Stomach (tissue), 9 donors: ENCODE data around the gene SSH2. TPM values are rescaled to one million over a fixed set of nuclear protein-coding genes. Genes with fewer than 3 reads are reported as not detected.
A peak's percentile ranks its signal among the peaks of the same experiment; 100 is the strongest.

Source experiments
- DNase-seq, 2 donors: peaks; one replicate each; pipeline versions ENCODE4 v3.0.0 to v3.0.0-alpha.2; 2013 to 2019
- H3K27ac ChIP-seq, 5 donors: fragments of 200-600 bp in 4 of 5; sonication (generic) in 4 of 5; one replicate each; pipeline ENCODE4 v1.5.1; 2013 to 2019; ENCODE audit warnings: mild to moderate bottlenecking in 1 of 5, moderate library complexity in 1 of 5
- H3K27me3 ChIP-seq, 3 donors: fragments of 200-600 bp; sonication (generic); one replicate each; pipeline ENCODE4 v1.5.1; 2017 to 2019; ENCODE audit warnings: mixed run types in 1 of 3
- H3K36me3 ChIP-seq, 4 donors: fragments of 200-600 bp; sonication (generic); 1 replicate in 3 of 4; 2 replicates in 1 of 4; pipeline ENCODE4 v1.5.1; 2016 to 2019
- H3K4me1 ChIP-seq, 4 donors: fragments of 200-600 bp; sonication (generic); one replicate each; pipeline ENCODE4 v1.5.1; 2016 to 2019
- H3K4me3 ChIP-seq, 4 donors: fragments of 200-600 bp; sonication (generic) in 3 of 4; one replicate each; pipeline ENCODE4 v1.5.1; 2016 to 2019; ENCODE audit warnings: mild to moderate bottlenecking in 1 of 4
- H3K9me3 ChIP-seq, 4 donors: fragments of 200-600 bp; sonication (generic); one replicate each; pipeline ENCODE4 v1.5.1; 2016 to 2019
- CTCF ChIP-seq, 7 experiments: fragments of 450-650 bp in 4 of 7; fragments of 200-600 bp in 3 of 7; sonication (generic) in 3 of 7; IDR thresholded peaks; one replicate each; pipeline ENCODE4 v1.5.1; 2016 to 2019; ENCODE audit warnings: antibody characterized with exemption in 7 of 7, control low read depth in 2 of 7, mild to moderate bottlenecking in 1 of 7
- EP300 ChIP-seq: sonication (generic); formaldehyde crosslinking; IDR thresholded peaks from one replicate; pipeline ENCODE4 v1.6.1; 2017; ENCODE audit warnings: antibody characterized with exemption
- POLR2A ChIP-seq, 4 donors: fragments of 450-650 bp; IDR thresholded peaks; one replicate each; pipeline ENCODE4 v1.6.1; 2016; ENCODE audit warnings: antibody characterized with exemption in 4 of 4, control low read depth in 2 of 4, mild to moderate bottlenecking in 1 of 4, moderate library complexity in 1 of 4
- POLR2AphosphoS5 ChIP-seq, 3 donors: sonication (generic); formaldehyde crosslinking; IDR thresholded peaks; one replicate each; pipeline ENCODE4 v1.6.1; 2016; ENCODE audit warnings: antibody characterized with exemption in 3 of 3
- WGBS, 5 donors: extraction: QIAGEN DNeasy Blood & Tissue Kit in 3 of 5; methylation state at CpG; one replicate each; pipeline versions ENCODE4 v1.1.5 to v1.1.7; 2013 to 2018; 5-methylcytosine and 5-hydroxymethylcytosine counted together
- intact Hi-C: fragments of 100-400 bp; cut with DNase I; formaldehyde crosslinking; loops from one replicate; pipeline ENCODE4 v1.15.1; 2023; ENCODE audit warnings: low total_unique reads
- polyA plus RNA-seq, 3 donors: library from polyadenylated mRNA; stranded (reverse); fragments of 200-250 nt; gene quantifications; one replicate each; pipeline ENCODE4 v1.2.3, GENCODE V29; 2013
- total RNA-seq, 5 donors: library from RNA; depleted of rRNA; stranded (reverse); fragments of >200 nt; gene quantifications; one replicate each; pipeline versions ENCODE4 v1.1.0 to v1.2.3, GENCODE V29; 2014 to 2016
- donor health status: healthy with polysubstance abuse.
- donor health status: Bipolar disorder and iron deficiency.
- donor health status: healthy.

Gene SSH2
- total and polyA plus RNA-seq, 8 donors, result 7.8 to 44.9 (median 24.1) TPM

GRCh38 chr17:29757788-29758187 lies 172.2 kb downstream of the SSH2 start:
- Histone ChIP-seq H3K27me3 (no peaks in the 10 kb centered on the region), H3K9me3 (no peaks in the 10 kb centered on the region), H3K4me3 (peak overlapping the region in 2 of 4 donors; percentile 70 to 90), H3K36me3 (peaks cover 9 to 22% (median 11%) of the 10 kb centered on the region in 4 donors), H3K27ac (no peak overlapping the region), H3K4me1 (peaks cover 0 to 48% (median 17%) of the 10 kb centered on the region in 4 donors)
- 80 to 92% (median 87%) methylated on average over 4 of the region's 4 CpGs for WGBS, 5 donors
- TF ChIP-seq POLR2A (IDR thresholded peaks at IDR 0.05), result no peak
- no peak for DNase-seq
- intact Hi-C loops, result no loop called here

GRCh38 chr17:29753845-29754439 lies 176.1 kb downstream of the SSH2 start:
- H3K27ac ChIP-seq, result no peak overlapping the region
- H3K36me3 ChIP-seq, result peaks cover 10 to 30% (median 22%) of the 10 kb centered on the region in 4 donors
- H3K9me3 ChIP-seq, result no peaks in the 10 kb centered on the region
- TF ChIP-seq CTCF (IDR thresholded peaks at IDR 0.05) (no peak), POLR2A (IDR thresholded peaks at IDR 0.05) (no peak), EP300 (no peak), POLR2AphosphoS5 (IDR thresholded peaks at IDR 0.05) (no peak)
- intact Hi-C loops, result no loop called here
- no peaks in the 10 kb centered on the region for H3K27me3 ChIP-seq
- no peak for DNase-seq
- no peak overlapping the region for H3K4me3 ChIP-seq
- 60 to 82% (median 65%) methylated on average over 2 of the region's 2 CpGs for whole genome bisulfite sequencing, 5 donors
- peaks cover 0 to 20% (median 0%) of the 10 kb centered on the region in 4 donors for H3K4me1 ChIP-seq

GRCh38 chr17:29749045-29749825 lies 180.8 kb downstream of the SSH2 start:
- Histone ChIP-seq H3K36me3 (peaks cover 10 to 20% (median 19%) of the 10 kb centered on the region in 4 donors), H3K9me3 (no peaks in the 10 kb centered on the region), H3K27me3 (no peaks in the 10 kb centered on the region), H3K27ac (no peak overlapping the region), H3K4me1 (peaks cover 3 to 19% (median 11%) of the 10 kb centered on the region in 4 donors), H3K4me3 (no peak overlapping the region)
- 90 to 97% (median 94%) methylated on average over 5 of the region's 5 CpGs for WGBS, 5 donors
- intact Hi-C loops, result no loop called here
- peak in 1 of 2 donors; percentile 17 for DNase-seq
- TF ChIP-seq POLR2AphosphoS5 (IDR thresholded peaks at IDR 0.05), result no peak

- intact Hi-C loops, result no loop called here
- Histone ChIP-seq H3K9me3 (no peaks in the 10 kb centered on the region), H3K4me3 (no peak overlapping the region), H3K36me3 (peaks cover 6 to 18% (median 14%) of the 10 kb centered on the region in 4 donors), H3K4me1 (peaks cover 5 to 23% (median 15%) of the 10 kb centered on the region in 4 donors), H3K27me3 (no peaks in the 10 kb centered on the region), H3K27ac (no peak overlapping the region)
- WGBS, 5 donors, result 94 to 100% (median 98%) methylated on average over 1 of the region's 1 CpG
- no peak for DNase-seq
- TF ChIP-seq EP300, result no peak
- no peak for TF ChIP-seq CTCF (IDR thresholded peaks at IDR 0.05)
- no peak for TF ChIP-seq POLR2A (IDR thresholded peaks at IDR 0.05)
- TF ChIP-seq POLR2AphosphoS5 (IDR thresholded peaks at IDR 0.05), result no peak
Observed at GRCh38 chr17:29748400-29748799, 181.6 kb downstream of the SSH2 start.

- Histone ChIP-seq H3K27ac (no peak overlapping the region), H3K27me3 (no peaks in the 10 kb centered on the region), H3K9me3 (no peaks in the 10 kb centered on the region), H3K4me3 (no peak overlapping the region), H3K4me1 (peaks cover 5 to 25% (median 15%) of the 10 kb centered on the region in 4 donors), H3K36me3 (peaks cover 0 to 10% (median 9%) of the 10 kb centered on the region in 4 donors)
- no peak for TF ChIP-seq EP300
- no peak for TF ChIP-seq POLR2AphosphoS5 (IDR thresholded peaks at IDR 0.05)
- no peak for TF ChIP-seq CTCF (IDR thresholded peaks at IDR 0.05)
- TF ChIP-seq POLR2A (IDR thresholded peaks at IDR 0.05), result no peak
- intact Hi-C loops, result no loop called here
- DNase-seq, result no peak
- 83 to 95% (median 93%) methylated on average over 1 of the region's 1 CpG for WGBS, 5 donors
Observed at GRCh38 chr17:29747660-29748059, 182.4 kb downstream of the SSH2 start.
